K562 (cell line): ENCODE results near the gene DOK4. TPM values are rescaled to one million over a fixed set of nuclear protein-coding genes. Genes with fewer than 3 reads are reported as not detected.

ENCODE experiments used
- BRD9 ChIP-seq: fragments of 450-650 bp; IDR thresholded peaks from 2 replicates; pipeline ENCODE4 v1.6.1; 2018; ENCODE audit warnings: low read depth; ENCODE audit not compliant: partially characterized antibody
- CC2D1A ChIP-seq: fragments of 450-650 bp; IDR thresholded peaks from 2 replicates; pipeline ENCODE4 v1.6.1; 2017; ENCODE audit warnings: mild to moderate bottlenecking
- ERF ChIP-seq: fragments of 450-650 bp; formaldehyde crosslinking; IDR thresholded peaks from 2 replicates; pipeline ENCODE4 v1.4.0; 2020; ENCODE audit warnings: mild to moderate bottlenecking, mixed read lengths
- GATA2 ChIP-seq: sonication (generic); formaldehyde crosslinking; IDR thresholded peaks from 2 replicates; pipeline ENCODE4 v1.4.0; 2020; ENCODE audit warnings: mild to moderate bottlenecking, missing genetic modification reagents
- MAFF ChIP-seq: IDR thresholded peaks from 2 replicates; pipeline ENCODE4 v1.6.1; 2012; ENCODE audit warnings: low read length, improper control_type of control experiment
- PHF20 ChIP-seq: fragments of 450-650 bp; IDR thresholded peaks from 2 replicates; pipeline ENCODE4 v1.6.1; 2018; ENCODE audit not compliant: partially characterized antibody
- POLR2A ChIP-seq: fragments of 450-650 bp; conservative IDR thresholded peaks from 2 replicates; pipeline ENCODE4 v1.6.1; 2016
- SAFB2 ChIP-seq: fragments of 200-400 bp; formaldehyde crosslinking; IDR thresholded peaks from 2 replicates; pipeline ENCODE4 v1.6.1; 2018; ENCODE audit warnings: borderline replicate concordance, low read length, low read depth, moderate library complexity; ENCODE audit not compliant: severe bottlenecking
- YY1 ChIP-seq, 3 experiments: IDR thresholded peaks; 2 replicates each; pipeline ENCODE4 v1.6.1; 2011; ENCODE audit warnings: low read length in 2 of 3, mild to moderate bottlenecking in 2 of 3, moderate library complexity in 2 of 3, borderline replicate concordance in 1 of 3, control low read depth in 1 of 3, low read depth in 1 of 3; ENCODE audit not compliant: insufficient read depth in 3 of 3, insufficient replicate concordance in 2 of 3, control insufficient read depth in 1 of 3, insufficient read length in 1 of 3; ENCODE audit errors: extremely low read depth in 1 of 3
- ZBTB1 ChIP-seq: sonication (generic); formaldehyde crosslinking; IDR thresholded peaks from 2 replicates; pipeline ENCODE4 v1.8.1; 2023; ENCODE audit warnings: missing genetic modification reagents, low read depth, mild to moderate bottlenecking, borderline replicate concordance
- ZNF175 ChIP-seq: fragments of 200-800 bp; sonication (Bioruptor generic); IDR thresholded peaks from 2 replicates; pipeline ENCODE4 v1.6.1; 2016; ENCODE audit warnings: low read depth, mild to moderate bottlenecking, missing genetic modification characterization, missing compliant biosample characterization
- ZNF324 ChIP-seq: fragments of 250-450 bp; sonication (Bioruptor Pico); IDR thresholded peaks from 2 replicates; pipeline ENCODE4 v1.4.0; 2020; ENCODE audit warnings: mild to moderate bottlenecking
- ZNF780A ChIP-seq: fragments of 250-450 bp; sonication (Bioruptor Pico); IDR thresholded peaks from 2 replicates; pipeline ENCODE4 v1.5.0; 2021; ENCODE audit warnings: mild to moderate bottlenecking
- ZZZ3 ChIP-seq: fragments of 450-650 bp; IDR thresholded peaks from 2 replicates; pipeline ENCODE4 v1.6.1; 2016; ENCODE audit warnings: antibody characterized with exemption, mild to moderate bottlenecking, moderate library complexity
- polyA plus RNA-seq, 8 experiments: library from polyadenylated mRNA; depleted of rRNA in 4 of 8; stranded (reverse) in 5 of 8; unstranded in 3 of 8; fragments of >200 nt; fragmentation: Nextera tagmentation in 2 of 8; fragmentation: Illumina TruSeq in 1 of 8; extraction: Ambion mirVana in 2 of 8; extraction: Trizol in 1 of 8; gene quantifications; 2 replicates each; pipeline versions ENCODE4 v1.2.1 to v1.2.3, GENCODE V29; 2011 to 2014; ENCODE audit warnings: inconsistent platforms in 1 of 8, missing spikeins in 1 of 8
- total RNA-seq, 7 experiments: library from RNA; depleted of rRNA in 6 of 7; stranded (reverse); fragments of >200 nt in 6 of 7; fragmentation: Illumina TruSeq in 2 of 7; extraction: Trizol in 2 of 7; gene quantifications; 2 replicates each; pipeline versions ENCODE4 v1.2.1 to v1.2.3, GENCODE V29; 2011 to 2021; ENCODE audit warnings: low replicate concordance in 1 of 7
- TF ChIP-seq, protein P1 (sequence below), 2 experiments: IDR thresholded peaks; 2 replicates each; pipeline ENCODE4 v1.6.1; 2012; ENCODE audit warnings: improper control_type of control experiment in 2 of 2, low read depth in 2 of 2, low read length in 2 of 2, borderline replicate concordance in 1 of 2
- TF ChIP-seq, protein P2 (sequence below): sonication (generic); formaldehyde crosslinking; IDR thresholded peaks from 2 replicates; pipeline ENCODE4 v1.8.0; 2023; ENCODE audit warnings: mild to moderate bottlenecking, missing genetic modification reagents
- TF ChIP-seq, protein P3 (sequence below): fragments of 250-450 bp; sonication (Bioruptor Pico); IDR thresholded peaks from 2 replicates; pipeline ENCODE4 v1.5.0; 2021; ENCODE audit warnings: mild to moderate bottlenecking, borderline replicate concordance
- TF ChIP-seq, protein P4 (sequence below): fragments of 250-450 bp; sonication (Bioruptor Pico); IDR thresholded peaks from 2 replicates; pipeline ENCODE4 v1.5.0; 2021
- TF ChIP-seq, protein P5 (sequence below): fragments of 450-650 bp; formaldehyde crosslinking; IDR thresholded peaks from 2 replicates; pipeline ENCODE4 v1.4.0; 2022; ENCODE audit warnings: mild to moderate bottlenecking, moderate library complexity

Gene DOK4
- total and polyA plus RNA-seq, 9 of the 15 experiments (the other 6 are each of a cell fraction or from before 2014, with no cell fraction given): 0.10 to 14.4 (median 8.3) TPM

DNA sequence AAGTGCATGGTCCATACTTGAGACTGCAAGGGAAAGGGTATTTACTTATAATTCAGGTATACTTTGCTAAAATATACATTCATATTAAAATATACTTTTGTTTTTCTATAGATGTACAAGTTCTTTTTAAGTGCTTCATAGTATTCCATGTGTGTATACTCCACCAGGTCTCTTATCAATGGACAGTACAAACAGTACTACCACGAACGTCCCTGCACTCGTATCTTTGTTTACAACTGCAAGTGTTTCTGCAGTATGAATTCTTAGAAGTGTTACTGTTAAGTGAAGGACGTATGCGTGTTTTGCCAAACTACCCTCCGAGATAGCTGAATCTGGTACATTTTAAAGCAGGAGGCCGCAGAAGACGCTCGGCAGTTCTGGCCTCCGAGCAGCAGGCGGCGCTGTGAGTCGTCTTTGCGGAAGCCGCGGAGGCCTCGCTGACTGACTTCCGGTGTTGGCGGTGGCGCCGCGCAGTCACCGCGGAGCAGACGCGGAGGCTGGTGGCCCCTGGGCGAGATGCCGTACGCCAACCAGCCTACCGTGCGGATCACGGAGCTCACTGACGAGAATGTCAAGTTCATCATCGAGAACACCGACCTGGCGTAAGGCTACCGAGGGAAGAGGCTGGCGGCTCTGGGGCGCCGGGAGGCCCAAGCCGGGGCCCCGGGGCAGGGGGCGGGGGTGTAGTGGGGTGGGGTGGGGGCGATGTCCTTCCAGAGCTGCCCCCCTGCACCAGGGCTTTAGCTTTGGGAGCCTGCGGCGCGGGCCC is 23.9 kb downstream of the DOK4 start, which contains the start of gene POLR2C (continued):
- no peak for TF ChIP-seq SAFB2
- peak; percentile 95 for TF ChIP-seq PHF20
- TF ChIP-seq ZNF780A (CRISPR knock-in tag): no peak
- no peak for TF ChIP-seq MAFF
- TF ChIP-seq GATA2 (CRISPR knock-in tag): no peak
- 0 out of 2 replicates have a peak, but pooled peaks have one; percentile 53 for TF ChIP-seq ERF (CRISPR knock-in tag)
- TF ChIP-seq, protein P1, sequence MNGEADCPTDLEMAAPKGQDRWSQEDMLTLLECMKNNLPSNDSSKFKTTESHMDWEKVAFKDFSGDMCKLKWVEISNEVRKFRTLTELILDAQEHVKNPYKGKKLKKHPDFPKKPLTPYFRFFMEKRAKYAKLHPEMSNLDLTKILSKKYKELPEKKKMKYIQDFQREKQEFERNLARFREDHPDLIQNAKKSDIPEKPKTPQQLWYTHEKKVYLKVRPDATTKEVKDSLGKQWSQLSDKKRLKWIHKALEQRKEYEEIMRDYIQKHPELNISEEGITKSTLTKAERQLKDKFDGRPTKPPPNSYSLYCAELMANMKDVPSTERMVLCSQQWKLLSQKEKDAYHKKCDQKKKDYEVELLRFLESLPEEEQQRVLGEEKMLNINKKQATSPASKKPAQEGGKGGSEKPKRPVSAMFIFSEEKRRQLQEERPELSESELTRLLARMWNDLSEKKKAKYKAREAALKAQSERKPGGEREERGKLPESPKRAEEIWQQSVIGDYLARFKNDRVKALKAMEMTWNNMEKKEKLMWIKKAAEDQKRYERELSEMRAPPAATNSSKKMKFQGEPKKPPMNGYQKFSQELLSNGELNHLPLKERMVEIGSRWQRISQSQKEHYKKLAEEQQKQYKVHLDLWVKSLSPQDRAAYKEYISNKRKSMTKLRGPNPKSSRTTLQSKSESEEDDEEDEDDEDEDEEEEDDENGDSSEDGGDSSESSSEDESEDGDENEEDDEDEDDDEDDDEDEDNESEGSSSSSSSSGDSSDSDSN (IDR thresholded peaks at IDR 0.05; ENCODE audit: borderline replicate concordance in 1 of 2, low read depth in 2 of 2, low read length in 2 of 2): 0 out of 4 replicates have a peak, but pooled peaks of 1 of the 2 experiments have one; percentile 38
- peak; percentile 97 for TF ChIP-seq POLR2A
- TF ChIP-seq, protein P2, sequence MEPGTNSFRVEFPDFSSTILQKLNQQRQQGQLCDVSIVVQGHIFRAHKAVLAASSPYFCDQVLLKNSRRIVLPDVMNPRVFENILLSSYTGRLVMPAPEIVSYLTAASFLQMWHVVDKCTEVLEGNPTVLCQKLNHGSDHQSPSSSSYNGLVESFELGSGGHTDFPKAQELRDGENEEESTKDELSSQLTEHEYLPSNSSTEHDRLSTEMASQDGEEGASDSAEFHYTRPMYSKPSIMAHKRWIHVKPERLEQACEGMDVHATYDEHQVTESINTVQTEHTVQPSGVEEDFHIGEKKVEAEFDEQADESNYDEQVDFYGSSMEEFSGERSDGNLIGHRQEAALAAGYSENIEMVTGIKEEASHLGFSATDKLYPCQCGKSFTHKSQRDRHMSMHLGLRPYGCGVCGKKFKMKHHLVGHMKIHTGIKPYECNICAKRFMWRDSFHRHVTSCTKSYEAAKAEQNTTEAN: no peak
- TF ChIP-seq ZNF324 (CRISPR knock-in tag): no peak
- TF ChIP-seq ZNF175 (CRISPR knock-in tag): no peak
- peak in 2 of 3 experiments; percentile 65 to 74 for TF ChIP-seq YY1 (IDR thresholded peaks at IDR 0.05; ENCODE audit: borderline replicate concordance in 1 of 3, control insufficient read depth in 1 of 3, extremely low read depth in 1 of 3, insufficient read depth in 3 of 3, insufficient read length in 1 of 3, insufficient replicate concordance in 2 of 3, low read depth in 1 of 3, low read length in 2 of 3)
- TF ChIP-seq, protein P3, sequence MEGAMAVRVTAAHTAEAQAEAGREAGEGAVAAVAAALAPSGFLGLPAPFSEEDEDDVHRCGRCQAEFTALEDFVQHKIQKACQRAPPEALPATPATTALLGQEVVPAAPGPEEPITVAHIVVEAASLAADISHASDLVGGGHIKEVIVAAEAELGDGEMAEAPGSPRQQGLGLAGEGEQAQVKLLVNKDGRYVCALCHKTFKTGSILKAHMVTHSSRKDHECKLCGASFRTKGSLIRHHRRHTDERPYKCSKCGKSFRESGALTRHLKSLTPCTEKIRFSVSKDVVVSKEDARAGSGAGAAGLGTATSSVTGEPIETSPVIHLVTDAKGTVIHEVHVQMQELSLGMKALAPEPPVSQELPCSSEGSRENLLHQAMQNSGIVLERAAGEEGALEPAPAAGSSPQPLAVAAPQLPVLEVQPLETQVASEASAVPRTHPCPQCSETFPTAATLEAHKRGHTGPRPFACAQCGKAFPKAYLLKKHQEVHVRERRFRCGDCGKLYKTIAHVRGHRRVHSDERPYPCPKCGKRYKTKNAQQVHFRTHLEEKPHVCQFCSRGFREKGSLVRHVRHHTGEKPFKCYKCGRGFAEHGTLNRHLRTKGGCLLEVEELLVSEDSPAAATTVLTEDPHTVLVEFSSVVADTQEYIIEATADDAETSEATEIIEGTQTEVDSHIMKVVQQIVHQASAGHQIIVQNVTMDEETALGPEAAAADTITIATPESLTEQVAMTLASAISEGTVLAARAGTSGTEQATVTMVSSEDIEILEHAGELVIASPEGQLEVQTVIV (CRISPR knock-in tag): no peak
- TF ChIP-seq, protein P4, sequence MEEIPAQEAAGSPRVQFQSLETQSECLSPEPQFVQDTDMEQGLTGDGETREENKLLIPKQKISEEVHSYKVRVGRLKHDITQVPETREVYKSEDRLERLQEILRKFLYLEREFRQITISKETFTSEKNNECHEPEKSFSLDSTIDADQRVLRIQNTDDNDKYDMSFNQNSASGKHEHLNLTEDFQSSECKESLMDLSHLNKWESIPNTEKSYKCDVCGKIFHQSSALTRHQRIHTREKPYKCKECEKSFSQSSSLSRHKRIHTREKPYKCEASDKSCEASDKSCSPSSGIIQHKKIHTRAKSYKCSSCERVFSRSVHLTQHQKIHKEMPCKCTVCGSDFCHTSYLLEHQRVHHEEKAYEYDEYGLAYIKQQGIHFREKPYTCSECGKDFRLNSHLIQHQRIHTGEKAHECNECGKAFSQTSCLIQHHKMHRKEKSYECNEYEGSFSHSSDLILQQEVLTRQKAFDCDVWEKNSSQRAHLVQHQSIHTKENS (CRISPR knock-in tag): no peak
- TF ChIP-seq ZZZ3: peak; percentile 72
- no peak for TF ChIP-seq BRD9
- TF ChIP-seq, protein P5, sequence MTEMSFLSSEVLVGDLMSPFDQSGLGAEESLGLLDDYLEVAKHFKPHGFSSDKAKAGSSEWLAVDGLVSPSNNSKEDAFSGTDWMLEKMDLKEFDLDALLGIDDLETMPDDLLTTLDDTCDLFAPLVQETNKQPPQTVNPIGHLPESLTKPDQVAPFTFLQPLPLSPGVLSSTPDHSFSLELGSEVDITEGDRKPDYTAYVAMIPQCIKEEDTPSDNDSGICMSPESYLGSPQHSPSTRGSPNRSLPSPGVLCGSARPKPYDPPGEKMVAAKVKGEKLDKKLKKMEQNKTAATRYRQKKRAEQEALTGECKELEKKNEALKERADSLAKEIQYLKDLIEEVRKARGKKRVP: peak; percentile 49
- no peak for TF ChIP-seq ZBTB1 (CRISPR knock-in tag)
- peak; percentile 66; the same call in 1 of the 2 replicates for TF ChIP-seq CC2D1A
